GM23338 (cell line): ENCODE data around the gene ADAM10. TPM values are rescaled to one million over a fixed set of nuclear protein-coding genes. Genes with fewer than 3 reads are reported as not detected.
"Not testable (repeated sequence)": the region's sequence is repeated elsewhere in the genome, so short reads cannot be mapped to it uniquely, and the experiment has no call there.

Experiments
- ATAC-seq: fragments of 200-7000 bp; cut with Tn5 transposase; 3 replicates; pipeline ENCODE4 v1.9.1; 2020
- DNase-seq: peaks from one replicate; pipeline ENCODE4 v3.0.0-alpha.2; 2015; ENCODE audit warnings: low spot score
- H2AFZ ChIP-seq: fragments of 200-600 bp; sonication (generic); 2 replicates; pipeline ENCODE4 v1.8.0; 2016; ENCODE audit warnings: antibody characterized with exemption, mild to moderate bottlenecking, moderate library complexity
- H3F3A ChIP-seq: fragments of 200-600 bp; sonication (generic); replicated peaks from 2 replicates; pipeline ENCODE4 v1.8.0; 2017; ENCODE audit warnings: antibody characterized with exemption, mixed run types, low read depth
- H3K27ac ChIP-seq: fragments of 200-600 bp; sonication (generic); 2 replicates; pipeline ENCODE4 v1.6.1; 2016; ENCODE audit warnings: low read depth
- H3K27me3 ChIP-seq: fragments of 200-600 bp; sonication (generic); 2 replicates; pipeline ENCODE4 v1.8.0; 2016; ENCODE audit warnings: mild to moderate bottlenecking, mixed run types, moderate library complexity; ENCODE audit not compliant: insufficient read depth
- H3K36me3 ChIP-seq: fragments of 200-600 bp; sonication (generic); 2 replicates; pipeline ENCODE4 v1.8.0; 2016; ENCODE audit warnings: mild to moderate bottlenecking; ENCODE audit not compliant: insufficient read depth
- H3K4me1 ChIP-seq: fragments of 200-600 bp; sonication (generic); 2 replicates; pipeline ENCODE4 v1.8.0; 2016; ENCODE audit warnings: mild to moderate bottlenecking, moderate library complexity; ENCODE audit not compliant: insufficient read depth
- H3K4me2 ChIP-seq: fragments of 200-600 bp; sonication (generic); 2 replicates; pipeline ENCODE4 v1.7.1; 2017; ENCODE audit warnings: mixed run types
- H3K4me3 ChIP-seq: fragments of 200-600 bp; sonication (generic); 2 replicates; pipeline ENCODE4 v1.6.1; 2016; ENCODE audit warnings: mixed run types
- H3K79me2 ChIP-seq: fragments of 200-600 bp; sonication (generic); replicated peaks from 2 replicates; pipeline ENCODE4 v1.8.0; 2017; ENCODE audit warnings: mild to moderate bottlenecking; ENCODE audit not compliant: insufficient read depth
- H3K9me2 ChIP-seq: fragments of 200-600 bp; sonication (generic); 2 replicates; pipeline ENCODE4 v1.8.0; 2017; ENCODE audit not compliant: insufficient read depth
- H4K20me1 ChIP-seq: fragments of 200-600 bp; sonication (generic); replicated peaks from 2 replicates; pipeline ENCODE4 v1.8.0; 2017; ENCODE audit warnings: mild to moderate bottlenecking; ENCODE audit not compliant: insufficient read depth
- H3K27ac Mint-ChIP-seq: 2 replicates; pipeline ENCODE4 v1.8.0; 2020; ENCODE audit warnings: inconsistent platforms, mild to moderate bottlenecking, moderate library complexity, mixed read lengths
- H3K27me3 Mint-ChIP-seq: 3 replicates; pipeline ENCODE4 v1.8.0; 2022; ENCODE audit warnings: low read depth, mild to moderate bottlenecking, moderate library complexity, mixed read lengths, inconsistent platforms; ENCODE audit not compliant: insufficient read depth, poor library complexity
- H3K36me3 Mint-ChIP-seq: 3 replicates; pipeline ENCODE4 v1.8.0; 2021; ENCODE audit warnings: low read depth, mild to moderate bottlenecking, inconsistent platforms, moderate library complexity, mixed read lengths
- H3K4me1 Mint-ChIP-seq: 3 replicates; pipeline ENCODE4 v1.8.0; 2020; ENCODE audit warnings: mild to moderate bottlenecking, inconsistent platforms, mixed read lengths
- H3K4me3 Mint-ChIP-seq: 3 replicates; pipeline ENCODE4 v1.8.0; 2021; ENCODE audit warnings: moderate library complexity, mild to moderate bottlenecking, inconsistent platforms, mixed read lengths
- H3K9me3 Mint-ChIP-seq: 3 replicates; pipeline ENCODE4 v1.8.0; 2020; ENCODE audit warnings: moderate library complexity, mild to moderate bottlenecking, inconsistent platforms, mixed read lengths
- CREB1 ChIP-seq: fragments of 250-450 bp; sonication (Bioruptor Pico); IDR thresholded peaks from 2 replicates; pipeline ENCODE4 v1.5.0; 2020; ENCODE audit warnings: low read depth, mild to moderate bottlenecking, moderate library complexity
- ETS1 ChIP-seq: IDR thresholded peaks from 2 replicates; pipeline ENCODE4 v1.6.1; 2016; ENCODE audit warnings: antibody characterized with exemption
- EZH2phosphoT487 ChIP-seq: fragments of 200-600 bp; sonication (generic); IDR thresholded peaks from one replicate; pipeline ENCODE4 v1.8.1; 2018; ENCODE audit warnings: antibody characterized with exemption; ENCODE audit not compliant: unreplicated experiment
- JUNB ChIP-seq: IDR thresholded peaks from one replicate; pipeline ENCODE4 v1.6.1; 2016; ENCODE audit warnings: antibody characterized with exemption; ENCODE audit not compliant: unreplicated experiment
- NANOG ChIP-seq: IDR thresholded peaks from 2 replicates; pipeline ENCODE4 v1.6.1; 2016; ENCODE audit warnings: antibody characterized with exemption, borderline replicate concordance
- POLR2AphosphoS5 ChIP-seq: IDR thresholded peaks from 2 replicates; pipeline ENCODE4 v1.6.1; 2016; ENCODE audit warnings: antibody characterized with exemption, low read depth
- REST ChIP-seq: IDR thresholded peaks from one replicate; pipeline ENCODE4 v1.6.1; 2018; ENCODE audit warnings: antibody characterized with exemption; ENCODE audit not compliant: unreplicated experiment
- STAT1 ChIP-seq: IDR thresholded peaks from one replicate; pipeline ENCODE4 v1.6.1; 2016; ENCODE audit warnings: antibody characterized with exemption; ENCODE audit not compliant: unreplicated experiment
- ZNF114 ChIP-seq: fragments of 250-450 bp; sonication (Bioruptor Pico); IDR thresholded peaks from 2 replicates; pipeline ENCODE4 v1.5.0; 2020; ENCODE audit warnings: mild to moderate bottlenecking, moderate library complexity
- ZNF331 ChIP-seq: fragments of 250-450 bp; sonication (Bioruptor Pico); IDR thresholded peaks from 2 replicates; pipeline ENCODE4 v1.5.0; 2020; ENCODE audit warnings: low read depth, mild to moderate bottlenecking, moderate library complexity
- polyA plus RNA-seq: library from polyadenylated mRNA; unstranded; fragments of >200 nt; fragmentation: Nextera tagmentation; extraction: Ambion mirVana; gene quantifications from 2 replicates; pipeline ENCODE4 v1.2.1, GENCODE V29; 2016
- total RNA-seq: library from RNA; depleted of rRNA; stranded (reverse); fragments of >200 nt; shearing (Covaris generic); gene quantifications from 2 replicates; pipeline ENCODE4 v1.2.3, GENCODE V29; 2014
- TF ChIP-seq, protein P1 (sequence below), 2 experiments: fragments of 200-600 bp in 1 of 2; sonication (generic) in 1 of 2; conservative IDR thresholded peaks; 2 replicates each; pipeline versions ENCODE4 v1.5.1 to v1.6.1; 2016 to 2017; ENCODE audit warnings: antibody characterized with exemption in 2 of 2, low read depth in 2 of 2, mild to moderate bottlenecking in 2 of 2, moderate library complexity in 1 of 2

Gene ADAM10
- total and polyA plus RNA-seq, 2 experiments from 2014 or later: 25.0 to 114 TPM

- Histone ChIP-seq H4K20me1 (no peaks in the 10 kb centered on the region), H3K79me2 (no peaks in the 10 kb centered on the region), H3K4me1 (no peaks in the 10 kb centered on the region), H3K4me2 (no peak overlapping the region), H3K4me3 (no peak overlapping the region), H3F3A (no peaks in the 10 kb centered on the region), H3K27me3 (no peaks in the 10 kb centered on the region), H3K9me2 (no peaks in the 10 kb centered on the region), H3K36me3 (peaks cover 3% of the 10 kb centered on the region; the same call in 1 of the 2 replicates), H3K27ac (no peak overlapping the region), H2AFZ (no peak overlapping the region)
- H3K4me3 Mint-ChIP-seq: no peak overlapping the region
- ATAC-seq (no peak), DNase-seq (no peak)
- H3K27me3 Mint-ChIP-seq: no peaks in the 10 kb centered on the region
- H3K27ac Mint-ChIP-seq: no peak overlapping the region
- TF ChIP-seq ZNF114 (CRISPR knock-in tag) (no peak), REST (no peak), ZNF331 (CRISPR knock-in tag) (no peak), CREB1 (CRISPR knock-in tag) (no peak), NANOG (no peak), JUNB (no peak), EZH2phosphoT487 (no peak), POLR2AphosphoS5 (no peak)
- TF ChIP-seq, protein P1, sequence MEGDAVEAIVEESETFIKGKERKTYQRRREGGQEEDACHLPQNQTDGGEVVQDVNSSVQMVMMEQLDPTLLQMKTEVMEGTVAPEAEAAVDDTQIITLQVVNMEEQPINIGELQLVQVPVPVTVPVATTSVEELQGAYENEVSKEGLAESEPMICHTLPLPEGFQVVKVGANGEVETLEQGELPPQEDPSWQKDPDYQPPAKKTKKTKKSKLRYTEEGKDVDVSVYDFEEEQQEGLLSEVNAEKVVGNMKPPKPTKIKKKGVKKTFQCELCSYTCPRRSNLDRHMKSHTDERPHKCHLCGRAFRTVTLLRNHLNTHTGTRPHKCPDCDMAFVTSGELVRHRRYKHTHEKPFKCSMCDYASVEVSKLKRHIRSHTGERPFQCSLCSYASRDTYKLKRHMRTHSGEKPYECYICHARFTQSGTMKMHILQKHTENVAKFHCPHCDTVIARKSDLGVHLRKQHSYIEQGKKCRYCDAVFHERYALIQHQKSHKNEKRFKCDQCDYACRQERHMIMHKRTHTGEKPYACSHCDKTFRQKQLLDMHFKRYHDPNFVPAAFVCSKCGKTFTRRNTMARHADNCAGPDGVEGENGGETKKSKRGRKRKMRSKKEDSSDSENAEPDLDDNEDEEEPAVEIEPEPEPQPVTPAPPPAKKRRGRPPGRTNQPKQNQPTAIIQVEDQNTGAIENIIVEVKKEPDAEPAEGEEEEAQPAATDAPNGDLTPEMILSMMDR (conservative IDR thresholded peaks at IDR 0.05; ENCODE audit: low read depth in 2 of 2): no peak
- peaks cover 11% of the 10 kb centered on the region for H3K4me1 Mint-ChIP-seq
- no peaks in the 10 kb centered on the region for H3K9me3 Mint-ChIP-seq
- peaks cover 31% of the 10 kb centered on the region for H3K36me3 Mint-ChIP-seq
Observed at GRCh38 chr15:58626378-58626777, 123.1 kb downstream of the ADAM10 start.

GRCh38 chr15:58622877-58623276 is 126.6 kb downstream of the ADAM10 start:
- Histone ChIP-seq H3F3A (no peaks in the 10 kb centered on the region), H3K27me3 (no peaks in the 10 kb centered on the region), H3K79me2 (peaks cover 7% of the 10 kb centered on the region; the same call in 1 of the 2 replicates), H2AFZ (no peak overlapping the region), H3K27ac (peak overlapping the region; percentile 21; the same call in 1 of the 2 replicates), H3K36me3 (peaks cover 3% of the 10 kb centered on the region; the same call in 1 of the 2 replicates), H3K4me3 (no peak overlapping the region), H3K4me1 (no peaks in the 10 kb centered on the region), H4K20me1 (no peaks in the 10 kb centered on the region), H3K9me2 (no peaks in the 10 kb centered on the region), H3K4me2 (no peak overlapping the region)
- Mint-ChIP-seq H3K36me3 (peaks cover 53% of the 10 kb centered on the region), H3K27me3 (no peaks in the 10 kb centered on the region), H3K27ac (no peak overlapping the region), H3K4me3 (no peak overlapping the region), H3K9me3 (no peaks in the 10 kb centered on the region), H3K4me1 (peaks cover 13% of the 10 kb centered on the region)
- DNase-seq: no peak
- TF ChIP-seq POLR2AphosphoS5 (no peak), ETS1 (no peak), EZH2phosphoT487 (no peak), NANOG (no peak), STAT1 (no peak), ZNF331 (CRISPR knock-in tag) (no peak), CREB1 (CRISPR knock-in tag) (no peak)
- TF ChIP-seq, protein P1 (conservative IDR thresholded peaks at IDR 0.05; ENCODE audit: low read depth in 2 of 2): no peak
- ATAC-seq: no peak

- not testable (repeated sequence) for H3K4me3 ChIP-seq, H3K4me3 Mint-ChIP-seq, H3K27me3 Mint-ChIP-seq, H3K9me3 Mint-ChIP-seq, H3F3A ChIP-seq, H4K20me1 ChIP-seq, H3K9me2 ChIP-seq, H3K4me2 ChIP-seq, H3K36me3 ChIP-seq, H3K4me1 ChIP-seq, H3K27me3 ChIP-seq, H2AFZ ChIP-seq, DNase-seq, H3K27ac Mint-ChIP-seq, H3K27ac ChIP-seq, ATAC-seq
- peaks cover 30% of the 10 kb centered on the region for H3K79me2 ChIP-seq
- peaks cover 45% of the 10 kb centered on the region for H3K36me3 Mint-ChIP-seq
- peaks cover 13% of the 10 kb centered on the region for H3K4me1 Mint-ChIP-seq
Observed at GRCh38 chr15:58620268-58620667, 129.2 kb downstream of the ADAM10 start.
